SK-N-DZ (cell line): ENCODE data around the gene ARRDC1.
"Not testable (repeated sequence)": the region's sequence is repeated elsewhere in the genome, so short reads cannot be mapped to it uniquely, and the experiment has no call there.

Experiments used
- DNase-seq: peaks from one replicate; pipeline ENCODE4 v3.0.0-alpha.2; 2015; ENCODE audit warnings: low spot score

Gene ARRDC1

GRCh38 chr9:137583347-137583746 is 22.1 kb upstream of the ARRDC1 start:
- no peak for DNase-seq

DNA sequence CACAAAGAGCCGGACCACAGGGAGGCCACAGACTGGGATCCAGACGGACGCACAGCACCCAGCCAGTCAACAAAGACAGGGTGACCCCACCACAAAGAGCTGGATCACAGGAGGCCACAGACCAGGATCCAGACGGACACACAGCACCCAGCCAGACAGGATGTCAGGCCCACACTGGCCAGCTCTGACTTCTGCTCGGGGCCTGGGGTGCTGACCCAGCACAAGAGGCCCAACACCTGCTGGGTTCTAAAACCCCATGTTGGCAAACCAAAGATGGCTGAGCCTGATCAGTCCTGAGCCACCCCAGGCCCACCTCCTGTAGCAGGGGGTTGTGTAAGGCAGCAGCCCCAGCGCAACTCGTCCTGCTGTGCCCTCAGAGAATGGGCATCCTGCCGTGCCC is 21.5 kb upstream of the ARRDC1 start:
- DNase-seq: no peak

GRCh38 chr9:137586854-137587253 is 18.6 kb upstream of the ARRDC1 start:
- no peak for DNase-seq

GRCh38 chr9:137588311-137588710 is 17.2 kb upstream of the ARRDC1 start:
- no peak for DNase-seq

GRCh38 chr9:137588891-137589290 is 16.6 kb upstream of the ARRDC1 start:
- no peak for DNase-seq

DNA sequence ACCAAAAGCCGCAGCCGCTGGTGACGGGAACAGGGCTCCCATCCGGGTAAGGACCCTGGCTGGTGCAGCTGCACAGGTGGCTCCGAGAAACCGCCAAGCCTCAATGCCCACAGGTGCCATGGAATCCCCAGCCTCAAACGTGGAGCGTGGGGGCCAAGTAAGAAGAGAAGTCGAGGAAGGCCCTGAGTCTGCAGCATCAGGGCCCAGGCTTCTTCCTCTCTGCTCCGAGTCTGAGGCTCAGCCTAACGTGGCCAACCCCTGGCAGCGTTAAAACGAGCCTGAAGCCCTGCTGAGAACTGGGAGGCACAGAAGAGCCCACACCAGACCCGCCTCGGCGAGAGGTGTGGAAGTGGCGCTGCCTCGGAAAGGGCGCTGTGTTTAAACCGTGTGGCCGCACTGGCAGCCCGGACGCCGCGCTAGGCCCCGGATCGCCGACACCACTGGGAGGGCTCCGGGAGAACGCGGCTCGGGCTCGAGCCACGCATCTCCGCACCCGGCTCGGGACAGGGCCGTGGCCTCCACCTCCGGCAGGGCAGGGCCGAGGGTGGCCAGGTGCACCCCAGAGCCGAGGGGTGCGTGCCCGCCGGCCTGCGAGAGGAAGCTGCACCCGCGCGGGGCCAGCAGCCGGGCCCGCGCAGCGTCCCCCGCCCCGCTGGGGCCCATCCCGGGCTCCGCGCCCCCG is 15.9 kb upstream of the ARRDC1 start:
- no peak for DNase-seq

GRCh38 chr9:137590123-137590468 is 15.4 kb upstream of the ARRDC1 start:
- DNase-seq: no peak

- peak; percentile 84 for DNase-seq
These were observed 14.8 kb upstream of the ARRDC1 start, which contains the start of gene ZMYND19 for GRCh38 chr9:137590469-137591383. Gene ZMYND19 (minus strand): TSS chr9:137590512. CDS start chr9:137590263, 249 bp downstream.

DNA sequence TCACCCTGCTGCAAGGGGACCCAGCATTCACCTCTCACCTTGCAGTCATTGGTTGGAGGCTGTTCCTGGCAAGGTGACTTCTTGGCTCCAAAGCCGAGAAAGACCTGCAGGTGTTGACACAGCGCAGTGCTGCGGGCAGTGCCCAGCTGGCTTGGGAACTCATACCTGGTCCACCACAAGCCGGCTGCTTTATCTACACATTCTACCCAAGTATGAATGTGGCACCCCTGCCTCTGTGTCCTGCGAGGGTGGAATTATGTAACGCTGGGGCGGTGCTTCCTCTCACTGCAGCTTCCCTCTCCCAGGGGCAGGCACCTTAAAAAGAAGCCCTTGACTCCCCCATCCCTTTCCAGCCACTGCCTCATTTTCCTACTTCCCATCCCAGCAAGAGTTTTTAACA is 12.7 kb upstream of the ARRDC1 start:
- DNase-seq: no peak

DNA sequence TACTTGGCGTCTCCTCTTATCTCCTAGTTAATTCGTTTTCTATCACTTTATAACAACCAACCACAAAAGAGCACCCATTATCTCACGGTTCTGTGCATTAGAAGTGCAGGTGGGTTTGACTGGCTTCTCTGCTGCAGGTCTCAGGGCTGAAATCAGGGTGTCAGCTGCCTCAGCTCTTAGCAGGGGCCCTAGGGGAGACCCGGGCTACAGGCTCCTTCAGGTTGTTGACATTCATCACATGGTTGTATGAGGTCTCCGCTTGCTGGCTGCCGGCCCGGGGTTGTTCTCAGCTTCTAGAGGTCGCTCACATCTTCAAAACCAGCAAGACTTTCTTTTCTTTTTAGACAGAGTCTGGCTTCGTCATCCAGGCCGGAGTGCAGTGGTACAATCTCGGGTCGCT is 12.3 kb upstream of the ARRDC1 start:
- DNase-seq: no peak

- DNase-seq: not testable (repeated sequence)
These were observed 8.9 kb upstream of the ARRDC1 start for GRCh38 chr9:137596577-137596976.

DNA sequence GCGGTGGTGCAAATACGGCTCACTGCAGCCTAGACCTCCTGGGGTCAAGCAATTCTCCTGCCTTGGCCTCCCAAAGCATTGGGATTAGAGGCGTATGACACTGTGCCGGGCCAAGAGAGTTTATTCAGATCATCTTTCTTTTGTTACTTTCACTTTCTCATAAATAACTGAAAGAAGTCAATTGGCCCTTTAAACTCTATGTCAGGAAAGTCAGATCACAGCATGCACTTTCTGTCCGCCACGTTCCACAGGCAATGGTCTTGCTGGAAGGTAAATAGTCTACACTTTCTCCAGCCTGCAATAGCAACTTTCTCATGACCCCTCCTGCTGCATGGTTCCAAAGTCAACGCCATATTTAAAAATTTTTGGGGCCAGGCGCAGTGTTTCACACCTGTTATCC is 6.5 kb upstream of the ARRDC1 start:
- DNase-seq: no peak

DNA sequence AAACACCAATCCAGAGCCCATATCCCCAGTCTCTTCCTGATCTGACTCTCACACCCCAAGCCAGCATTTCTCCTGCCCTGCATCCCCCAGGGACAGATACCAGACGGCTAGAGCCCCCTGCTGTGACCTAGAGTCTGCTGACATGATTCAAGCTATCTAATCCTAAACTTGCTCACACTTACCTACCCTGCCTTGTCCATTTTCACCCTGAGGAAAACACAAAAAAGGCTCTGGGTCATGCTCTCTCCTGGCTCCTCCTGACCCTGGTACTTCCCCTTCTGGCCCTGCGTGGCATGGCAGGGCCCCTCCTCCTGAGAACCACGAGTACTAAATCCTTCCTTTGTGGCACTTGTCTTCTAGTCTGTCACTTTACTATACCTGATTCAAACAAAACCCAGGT is 2.8 kb upstream of the ARRDC1 start:
- DNase-seq: no peak

DNA sequence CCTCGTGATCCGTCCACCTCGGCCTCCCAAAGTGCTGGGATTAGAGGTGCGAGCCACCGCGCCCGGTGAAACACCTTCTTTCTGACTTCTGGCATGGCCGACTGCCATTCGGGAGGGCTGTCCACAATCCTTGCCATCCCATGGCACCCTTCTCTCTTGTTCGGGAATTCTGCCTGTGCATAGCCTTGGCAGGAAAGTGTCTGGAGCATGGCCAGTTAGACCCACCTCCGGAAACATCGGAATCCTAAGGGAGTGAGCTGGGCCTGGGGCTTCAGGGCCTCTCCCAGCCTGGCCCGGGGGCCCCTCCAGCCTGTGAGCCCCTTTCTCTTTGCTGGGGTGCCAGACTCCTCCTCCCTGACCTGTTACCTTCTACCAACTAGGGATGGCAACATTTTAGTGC is 1.6 kb upstream of the ARRDC1 start:
- DNase-seq: no peak

- DNase-seq: no peak
These were observed 970 bp upstream of the ARRDC1 start for GRCh38 chr9:137604345-137605086.

- DNase-seq: no peak
These were observed 627 bp downstream of the ARRDC1 start for GRCh38 chr9:137606005-137606621.

DNA sequence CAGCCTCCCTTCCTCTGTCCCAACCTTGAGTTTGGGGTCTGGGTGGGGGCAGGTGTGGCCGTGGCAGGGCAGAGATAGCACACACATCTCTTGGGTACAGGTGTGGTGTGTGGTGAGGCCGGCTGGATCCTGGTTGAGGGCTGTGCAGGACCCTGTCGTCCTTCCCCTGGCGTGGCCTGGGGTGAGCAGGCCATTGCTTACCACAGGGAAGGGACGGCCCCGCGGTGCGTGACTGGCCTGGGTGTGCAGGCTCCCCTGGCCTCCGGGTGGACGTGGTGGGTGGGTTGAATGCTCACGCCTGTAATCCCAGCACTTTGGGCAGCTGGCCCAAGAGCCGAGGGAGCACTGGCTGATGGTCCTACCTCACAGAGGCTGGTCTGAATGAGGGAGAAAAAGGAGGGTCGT is 1.2 kb downstream of the ARRDC1 start:
- no peak for DNase-seq

- DNase-seq: no peak
These were observed 1.8 kb downstream of the ARRDC1 start for GRCh38 chr9:137607141-137607857.

GRCh38 chr9:137610944-137611343 is 5.5 kb downstream of the ARRDC1 start:
- no peak for DNase-seq

DNA sequence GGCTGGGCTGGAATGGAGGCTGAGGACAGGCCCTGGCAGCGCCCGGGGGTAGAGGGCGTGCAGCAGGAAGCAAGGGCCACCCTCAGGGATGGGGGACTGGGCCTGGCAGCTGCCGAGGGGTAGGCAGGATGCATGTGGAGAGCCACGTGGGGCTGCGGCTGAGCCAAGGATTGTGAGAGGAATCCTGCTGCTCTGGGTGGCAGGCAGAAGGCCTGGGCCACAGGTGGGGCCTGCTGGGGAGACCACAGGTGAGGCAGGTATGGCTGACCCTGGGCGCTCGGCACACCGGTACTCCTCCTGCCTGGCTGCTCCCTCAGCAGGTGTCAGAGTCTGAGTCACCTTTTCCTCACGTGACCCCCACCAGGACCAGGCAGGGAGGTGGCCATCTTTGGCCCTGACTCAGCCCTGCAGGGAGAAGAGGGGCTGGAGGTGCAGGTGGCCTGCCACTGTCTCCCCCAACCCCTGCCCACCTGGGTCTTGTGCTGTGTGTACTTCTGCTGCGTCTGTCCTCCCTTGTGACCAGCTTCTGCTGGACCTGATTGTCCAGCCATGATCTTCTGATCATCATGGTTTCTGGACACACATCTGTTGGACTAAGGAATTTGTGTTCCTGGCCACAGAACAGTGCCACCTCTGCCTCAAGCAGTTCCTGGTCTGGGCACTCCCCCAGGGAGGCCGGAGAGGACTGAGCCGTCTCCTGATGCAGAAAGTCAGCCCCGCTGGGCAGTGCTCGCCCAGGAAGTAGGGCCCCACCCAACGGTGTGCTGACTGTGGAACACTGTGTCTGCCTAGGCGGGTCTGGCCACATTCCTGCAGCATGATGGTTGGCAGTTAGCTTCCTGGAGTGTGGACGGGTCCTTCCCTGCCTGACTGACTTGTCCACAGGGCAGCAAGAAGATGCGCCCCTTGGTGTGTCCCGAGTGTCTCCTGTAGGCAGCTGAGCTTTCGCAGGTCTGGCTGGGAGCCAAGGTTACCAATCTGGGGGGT is 6.4 kb downstream of the ARRDC1 start:
- no peak for DNase-seq
